BLaER1 (cell line): Measurements from ENCODE around the gene NEURL1B.

Source experiments
- H3K27ac ChIP-seq: shearing (Covaris generic); formaldehyde crosslinking; 2 replicates; pipeline ENCODE4 v1.8.1; 2022
- H3K27me3 ChIP-seq: shearing (Covaris generic); formaldehyde crosslinking; 2 replicates; pipeline ENCODE4 v1.8.1; 2022
- H3K36me3 ChIP-seq: shearing (Covaris generic); formaldehyde crosslinking; 2 replicates; pipeline ENCODE4 v1.8.1; 2022
- H3K4me1 ChIP-seq: shearing (Covaris generic); formaldehyde crosslinking; 2 replicates; pipeline ENCODE4 v1.8.1; 2022
- H3K4me2 ChIP-seq: shearing (Covaris generic); formaldehyde crosslinking; 2 replicates; pipeline ENCODE4 v1.8.1; 2022
- H3K4me3 ChIP-seq: shearing (Covaris generic); formaldehyde crosslinking; 2 replicates; pipeline ENCODE4 v1.8.1; 2022
- H3K9ac ChIP-seq: shearing (Covaris generic); formaldehyde crosslinking; 2 replicates; pipeline ENCODE4 v1.8.1; 2022
- H3K9me3 ChIP-seq: shearing (Covaris generic); formaldehyde crosslinking; 2 replicates; pipeline ENCODE4 v1.8.1; 2022
- H4K20me1 ChIP-seq: shearing (Covaris generic); formaldehyde crosslinking; 2 replicates; pipeline ENCODE4 v1.8.1; 2022
- Cebpa-rat ChIP-seq: shearing (Covaris generic); IDR thresholded peaks from 2 replicates; pipeline ENCODE4 v1.8.1; 2022

NEURL1B gene

DNA sequence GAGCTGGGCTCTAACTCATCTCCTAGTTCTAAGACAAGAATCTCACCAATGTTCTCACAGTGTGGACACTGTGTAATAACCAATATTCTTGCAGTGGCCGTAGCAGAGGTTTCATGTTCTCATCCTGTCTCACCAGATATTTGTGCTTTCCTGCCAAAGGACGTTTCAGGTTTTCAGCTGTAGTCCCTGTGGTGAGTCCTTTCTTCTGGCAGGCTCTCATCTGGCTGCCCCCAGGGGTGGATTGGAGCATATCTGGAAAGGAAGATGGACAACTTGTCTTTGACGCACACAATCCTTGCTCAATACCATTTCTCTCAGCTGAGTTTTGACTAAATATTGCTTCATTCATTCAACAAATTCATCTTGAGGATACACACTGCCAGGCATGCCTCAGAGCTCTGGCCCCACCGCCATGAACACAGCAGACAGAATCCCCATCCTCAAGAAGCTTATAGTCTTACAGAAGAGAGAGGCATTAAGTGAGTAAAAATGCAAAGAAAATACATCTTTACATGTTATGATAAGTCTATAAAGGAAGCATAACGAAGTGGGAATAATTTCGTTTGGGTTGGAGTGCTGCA is 33.8 kb upstream of the NEURL1B start:
- H3K9me3 ChIP-seq = peaks cover 8% of the 10 kb centered on the region; the same call in 1 of the 2 replicates
- no peak overlapping the region for H3K9ac ChIP-seq
- H3K4me1 ChIP-seq = no peaks in the 10 kb centered on the region
- H3K4me2 ChIP-seq = no peak overlapping the region
- no peaks in the 10 kb centered on the region for H4K20me1 ChIP-seq
- H3K27ac ChIP-seq = no peak overlapping the region
- no peak for TF ChIP-seq Cebpa-rat
- no peaks in the 10 kb centered on the region for H3K36me3 ChIP-seq
- H3K4me3 ChIP-seq = no peak overlapping the region
- no peaks in the 10 kb centered on the region for H3K27me3 ChIP-seq

DNA sequence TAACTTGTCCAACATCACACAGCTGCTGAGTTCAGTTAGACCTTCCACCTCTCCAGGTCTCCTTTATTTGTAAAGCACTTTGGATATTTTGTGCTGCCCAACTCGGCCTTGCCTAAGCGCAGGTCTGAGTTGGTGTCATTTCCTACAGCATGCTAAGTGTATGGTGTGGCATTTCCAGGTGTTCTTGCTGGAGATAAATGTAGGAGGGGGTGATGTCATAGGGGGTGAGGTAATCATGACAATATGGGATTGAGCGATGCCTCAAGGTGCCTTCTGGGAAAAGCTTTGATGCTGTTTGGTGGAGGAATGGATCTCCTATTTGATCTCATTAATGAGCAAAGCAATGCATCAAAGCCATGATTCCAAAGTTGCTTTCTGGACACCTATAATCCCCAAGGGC is 32.3 kb upstream of the NEURL1B start:
- Histone ChIP-seq H3K9ac (no peak overlapping the region), H3K27me3 (no peaks in the 10 kb centered on the region), H3K27ac (no peak overlapping the region), H4K20me1 (no peaks in the 10 kb centered on the region), H3K36me3 (no peaks in the 10 kb centered on the region), H3K9me3 (peaks cover 9% of the 10 kb centered on the region), H3K4me1 (no peaks in the 10 kb centered on the region), H3K4me3 (no peak overlapping the region), H3K4me2 (no peak overlapping the region)
- TF ChIP-seq Cebpa-rat = no peak

DNA sequence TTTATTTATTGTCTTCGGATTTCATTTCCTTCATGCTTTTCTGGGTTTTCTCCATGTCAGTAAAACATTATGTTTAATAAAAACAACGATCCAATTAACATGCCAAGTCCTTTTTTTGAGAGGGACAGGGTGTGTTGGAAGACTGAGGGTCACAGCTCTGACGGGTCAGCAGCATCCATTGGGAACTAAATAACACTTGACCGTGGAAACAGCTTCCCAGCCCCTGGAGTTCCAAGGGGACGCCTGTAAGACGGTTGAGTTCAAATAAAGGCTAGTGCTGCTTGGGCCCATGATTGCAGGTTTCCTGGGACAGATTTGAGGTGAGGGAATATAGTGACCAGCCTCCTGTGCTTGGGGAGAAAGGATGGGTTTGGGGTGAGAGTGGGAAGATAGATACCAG is 30.4 kb upstream of the NEURL1B start:
- Histone ChIP-seq H3K9ac (no peak overlapping the region), H3K27ac (no peak overlapping the region), H3K4me3 (no peak overlapping the region), H4K20me1 (no peaks in the 10 kb centered on the region), H3K4me1 (peaks cover 11% of the 10 kb centered on the region), H3K36me3 (no peaks in the 10 kb centered on the region), H3K27me3 (no peaks in the 10 kb centered on the region), H3K4me2 (no peak overlapping the region), H3K9me3 (peaks cover 17% of the 10 kb centered on the region)
- no peak for TF ChIP-seq Cebpa-rat

DNA sequence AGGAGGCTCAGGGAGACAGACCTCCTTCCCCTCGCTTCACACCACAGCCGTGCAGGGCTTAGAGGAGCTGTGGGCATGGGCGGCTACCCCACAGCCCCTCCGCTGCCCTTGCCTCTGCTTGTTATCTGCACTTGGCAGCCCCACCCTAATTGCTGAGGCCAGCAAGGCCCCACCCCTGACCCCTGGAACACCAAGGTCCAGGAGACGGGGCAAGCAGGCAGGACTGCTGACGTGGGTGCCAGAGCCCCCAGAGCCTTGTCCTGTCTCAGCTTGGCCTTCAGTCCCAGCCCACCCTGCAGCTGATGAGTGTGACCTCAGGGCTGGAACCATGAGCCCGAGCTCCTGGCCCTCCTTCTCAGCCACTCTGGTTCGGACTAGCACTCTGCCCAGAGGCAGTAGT is 29.1 kb upstream of the NEURL1B start:
- H3K4me3 ChIP-seq = no peak overlapping the region
- H3K27me3 ChIP-seq = no peaks in the 10 kb centered on the region
- TF ChIP-seq Cebpa-rat = no peak
- H3K9me3 ChIP-seq = peaks cover 17% of the 10 kb centered on the region
- peaks cover 12% of the 10 kb centered on the region for H3K4me1 ChIP-seq
- no peak overlapping the region for H3K27ac ChIP-seq
- H4K20me1 ChIP-seq = no peaks in the 10 kb centered on the region
- no peaks in the 10 kb centered on the region for H3K36me3 ChIP-seq
- no peak overlapping the region for H3K4me2 ChIP-seq
- H3K9ac ChIP-seq = no peak overlapping the region

DNA sequence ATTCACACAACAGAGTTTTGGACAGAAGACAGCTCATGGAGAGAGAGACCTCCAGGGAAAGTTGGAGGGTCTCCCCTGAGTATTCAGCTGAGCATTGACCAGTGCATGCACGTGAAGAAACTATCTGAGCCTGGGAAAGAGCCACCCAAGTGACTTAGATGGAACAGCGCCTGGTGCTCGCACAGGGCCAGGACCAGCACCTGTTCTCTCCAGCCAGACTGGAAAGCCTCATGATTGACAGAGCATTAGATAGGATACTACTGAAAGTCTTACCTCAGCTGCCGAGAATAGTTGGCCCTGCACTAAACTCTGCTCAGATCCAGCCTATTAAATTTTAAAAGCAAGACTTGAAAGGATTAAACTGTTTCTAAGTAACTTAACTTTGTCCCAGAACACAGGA is 28.3 kb upstream of the NEURL1B start:
- Histone ChIP-seq H3K9me3 (peaks cover 17% of the 10 kb centered on the region), H3K4me3 (no peak overlapping the region), H3K36me3 (no peaks in the 10 kb centered on the region), H3K4me1 (peaks cover 12% of the 10 kb centered on the region), H3K9ac (no peak overlapping the region), H4K20me1 (no peaks in the 10 kb centered on the region), H3K4me2 (no peak overlapping the region), H3K27ac (no peak overlapping the region), H3K27me3 (no peaks in the 10 kb centered on the region)
- no peak for TF ChIP-seq Cebpa-rat

DNA sequence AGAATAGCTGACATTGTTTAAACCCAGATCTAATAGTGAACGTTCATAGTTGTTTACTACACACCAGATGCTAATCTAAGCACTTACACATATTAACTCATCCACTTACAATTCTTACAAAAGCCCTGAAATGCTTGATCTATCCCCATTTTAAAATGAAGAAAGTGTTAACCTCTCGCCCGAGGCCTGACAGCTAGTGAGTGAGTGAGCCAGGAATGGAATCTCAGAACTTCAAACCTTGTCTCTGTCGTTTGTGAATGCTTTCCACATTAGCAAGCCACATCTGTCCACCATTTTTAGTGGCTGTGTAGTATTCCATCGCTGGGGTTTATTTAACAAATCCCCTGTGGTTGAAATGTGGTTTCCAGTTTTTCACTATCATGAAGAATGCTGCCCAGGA is 24.9 kb upstream of the NEURL1B start:
- H3K4me2 ChIP-seq = no peak overlapping the region
- H3K4me3 ChIP-seq = no peak overlapping the region
- H3K36me3 ChIP-seq = no peaks in the 10 kb centered on the region
- peaks cover 17% of the 10 kb centered on the region for H3K9me3 ChIP-seq
- H4K20me1 ChIP-seq = no peaks in the 10 kb centered on the region
- H3K9ac ChIP-seq = no peak overlapping the region
- TF ChIP-seq Cebpa-rat = no peak
- H3K4me1 ChIP-seq = peaks cover 24% of the 10 kb centered on the region
- H3K27me3 ChIP-seq = no peaks in the 10 kb centered on the region
- H3K27ac ChIP-seq = no peak overlapping the region

DNA sequence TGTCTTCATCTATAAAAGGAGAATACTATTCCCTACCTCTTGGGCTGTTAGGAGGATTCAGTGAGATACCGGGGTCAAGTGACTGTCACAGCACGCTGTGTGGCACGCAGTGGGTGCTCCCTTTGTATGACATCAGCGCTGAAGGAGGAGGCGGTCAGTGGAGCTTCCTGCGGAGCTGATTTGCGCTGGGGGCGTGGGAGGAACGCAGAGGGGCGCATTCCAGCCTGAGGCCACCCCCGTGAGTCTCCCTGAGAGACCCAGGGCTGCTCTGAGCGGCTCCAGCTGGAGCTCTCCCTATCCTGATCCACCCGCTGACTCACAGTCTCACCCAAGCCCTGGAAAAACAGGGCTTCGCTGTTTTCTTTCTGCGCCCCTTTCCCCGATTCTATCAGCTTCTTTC is 24.3 kb upstream of the NEURL1B start:
- no peak overlapping the region for H3K4me2 ChIP-seq
- no peaks in the 10 kb centered on the region for H3K36me3 ChIP-seq
- H3K4me3 ChIP-seq = no peak overlapping the region
- peaks cover 17% of the 10 kb centered on the region for H3K9me3 ChIP-seq
- H3K27ac ChIP-seq = no peak overlapping the region
- H4K20me1 ChIP-seq = no peaks in the 10 kb centered on the region
- no peak overlapping the region for H3K9ac ChIP-seq
- no peaks in the 10 kb centered on the region for H3K27me3 ChIP-seq
- H3K4me1 ChIP-seq = peaks cover 24% of the 10 kb centered on the region
- TF ChIP-seq Cebpa-rat = no peak

DNA sequence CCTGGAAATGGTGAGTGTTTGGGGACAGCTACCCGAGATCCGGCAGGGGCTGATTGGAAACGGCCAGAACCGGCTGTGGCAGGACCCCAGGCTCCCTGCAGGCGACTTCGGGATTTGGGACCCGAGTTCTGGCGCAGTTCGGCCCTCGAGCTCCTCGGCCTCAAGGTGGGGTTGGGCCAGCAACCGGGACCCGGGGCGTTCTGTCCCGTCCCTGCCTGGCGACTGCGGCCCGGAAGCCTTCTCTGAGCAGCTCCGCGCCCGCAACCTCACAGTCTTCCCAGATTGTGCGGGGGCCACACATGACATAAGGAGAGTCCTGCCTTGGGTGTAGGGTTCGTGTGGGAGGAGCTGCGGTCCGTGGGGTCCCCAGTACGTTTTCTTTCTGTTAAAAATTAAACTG is 23.2 kb upstream of the NEURL1B start:
- Histone ChIP-seq H3K27ac (no peak overlapping the region), H3K36me3 (no peaks in the 10 kb centered on the region), H3K27me3 (no peaks in the 10 kb centered on the region), H3K4me3 (no peak overlapping the region), H4K20me1 (no peaks in the 10 kb centered on the region), H3K9me3 (peaks cover 17% of the 10 kb centered on the region), H3K4me1 (peaks cover 24% of the 10 kb centered on the region), H3K4me2 (no peak overlapping the region), H3K9ac (no peak overlapping the region)
- TF ChIP-seq Cebpa-rat = no peak

DNA sequence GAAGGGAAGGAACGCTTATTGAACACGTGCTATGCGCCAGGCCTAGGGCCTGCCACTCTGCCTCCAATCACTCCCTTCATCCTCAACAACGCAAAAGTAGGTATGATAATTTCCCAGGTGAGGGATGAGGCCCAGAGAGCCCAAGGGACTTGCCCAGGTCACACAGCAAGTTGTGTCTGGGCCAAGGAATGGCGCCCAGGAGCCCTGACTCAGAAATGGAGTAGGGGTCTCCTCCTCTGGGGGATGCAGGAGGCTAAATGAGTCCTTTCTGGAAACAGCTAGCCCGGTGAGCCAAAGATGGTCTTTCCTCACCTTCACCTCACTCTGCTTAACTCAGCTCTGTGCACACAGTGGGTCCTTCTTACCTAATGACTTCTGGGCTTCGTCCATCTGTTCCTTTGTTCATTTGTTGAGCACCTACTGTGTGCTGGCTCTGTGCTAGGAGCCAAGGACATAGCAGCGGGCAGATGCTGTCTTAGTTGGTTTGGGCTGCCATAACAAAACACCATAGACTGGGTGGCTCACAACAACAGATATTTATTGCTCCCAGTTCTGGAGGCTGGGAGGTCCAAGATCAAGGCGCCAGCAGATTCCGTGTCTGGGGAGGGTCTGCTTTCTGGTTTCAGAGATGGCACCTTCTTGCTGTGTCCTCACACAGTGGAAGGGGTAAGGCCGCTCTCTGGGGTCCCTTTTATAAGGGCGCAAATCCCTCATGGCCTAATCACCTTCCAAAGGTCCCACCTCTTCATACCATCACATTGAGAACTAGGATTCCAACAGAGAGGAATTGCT is 22.3 kb upstream of the NEURL1B start:
- H3K27ac ChIP-seq = no peak overlapping the region
- H4K20me1 ChIP-seq = no peaks in the 10 kb centered on the region
- TF ChIP-seq Cebpa-rat = no peak
- H3K4me3 ChIP-seq = no peak overlapping the region
- H3K27me3 ChIP-seq = no peaks in the 10 kb centered on the region
- H3K9ac ChIP-seq = no peak overlapping the region
- no peaks in the 10 kb centered on the region for H3K36me3 ChIP-seq
- H3K4me1 ChIP-seq = peaks cover 24% of the 10 kb centered on the region
- no peak overlapping the region for H3K4me2 ChIP-seq
- peaks cover 16% of the 10 kb centered on the region for H3K9me3 ChIP-seq

DNA sequence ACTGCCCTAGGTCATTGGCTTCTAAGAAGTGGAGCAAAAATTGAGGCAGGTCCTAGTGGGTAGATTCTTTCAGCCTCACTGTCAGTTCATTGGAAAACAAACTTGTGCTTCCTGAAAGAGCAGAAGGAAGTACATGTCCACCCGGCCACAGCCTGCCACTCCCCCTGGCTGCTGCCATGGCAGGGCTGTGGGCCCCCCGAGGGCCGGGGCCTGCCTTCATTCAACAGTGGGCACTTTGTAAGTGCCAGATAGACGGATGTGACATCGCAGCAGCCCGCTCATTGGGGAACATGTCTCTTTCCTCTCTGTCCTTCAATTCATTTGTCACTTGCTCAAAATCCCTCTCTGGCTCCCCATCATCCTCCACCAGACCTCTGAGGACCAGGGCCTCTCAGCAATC is 20.6 kb upstream of the NEURL1B start:
- Histone ChIP-seq H3K4me2 (peak overlapping the region; percentile 30), H3K27me3 (no peaks in the 10 kb centered on the region), H3K36me3 (no peaks in the 10 kb centered on the region), H4K20me1 (no peaks in the 10 kb centered on the region), H3K9ac (0 out of 2 replicates have a peak overlapping the region, but pooled peaks have one; percentile 23), H3K4me3 (no peak overlapping the region), H3K4me1 (peaks cover 15% of the 10 kb centered on the region), H3K9me3 (0 out of 2 replicates have a peak, but pooled peaks cover 9% of the 10 kb centered on the region), H3K27ac (0 out of 2 replicates have a peak overlapping the region, but pooled peaks have one; percentile 6)
- no peak for TF ChIP-seq Cebpa-rat
